Bronchial epithelial cell (primary cell): Measurements from ENCODE around the gene CELF2. TPM values are rescaled to one million over a fixed set of nuclear protein-coding genes. Genes with fewer than 3 reads are reported as not detected.

Experiments
- DNase-seq: peaks from one replicate; pipeline ENCODE4 v3.0.0-alpha.2; 2010; ENCODE audit warnings: low read depth
- FAIRE-seq: peaks from 2 replicates; lab custom pipeline; 2011; peaks lifted over from hg19 to GRCh38; lab: Jason Lieb, UNC
- H3K27me3 ChIP-seq: 2 replicates; pipeline ENCODE4 v1.5.1; 2011; ENCODE audit warnings: low read length; ENCODE audit not compliant: control insufficient read depth, insufficient read depth
- H3K36me3 ChIP-seq: 2 replicates; pipeline ENCODE4 v1.5.1; 2011; ENCODE audit warnings: low read length; ENCODE audit not compliant: control insufficient read depth, insufficient read depth
- H3K4me3 ChIP-seq: 2 replicates; pipeline ENCODE4 v1.5.1; 2011; ENCODE audit warnings: mild to moderate bottlenecking, low read depth, low read length, control low read depth
- total RNA-seq: library from RNA; depleted of rRNA; stranded (reverse); fragments of >200 nt; gene quantifications from 2 replicates; pipeline ENCODE4 v1.2.1, GENCODE V29; 2014
- TF ChIP-seq, protein P1 (sequence below): IDR thresholded peaks from 2 replicates; pipeline ENCODE4 v1.5.1; 2011; ENCODE audit warnings: mild to moderate bottlenecking, moderate library complexity, low read length, control low read depth, inconsistent platforms; ENCODE audit not compliant: insufficient read depth, severe bottlenecking

Gene CELF2
- total RNA-seq, 1 donor from 2014 or later = 2.1 TPM

DNA sequence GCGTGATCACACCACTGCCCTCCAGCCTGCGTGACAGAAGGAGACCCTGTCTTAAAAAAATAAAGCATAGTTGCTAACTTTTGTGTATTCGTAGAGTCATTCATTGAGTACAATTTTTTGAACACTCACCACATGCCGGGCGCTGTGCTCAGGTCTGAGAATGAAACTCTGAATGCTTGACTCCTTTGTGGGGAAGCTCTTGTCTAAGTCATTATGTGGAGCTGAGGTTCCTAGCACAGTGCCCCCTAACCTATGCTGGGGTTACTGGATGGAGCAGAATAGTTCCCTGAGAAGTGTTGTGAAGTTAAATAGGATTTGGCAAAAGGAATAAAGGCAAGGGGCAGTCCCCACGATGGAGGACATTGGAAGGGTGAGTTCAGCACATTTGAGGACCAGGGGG lies 123.3 kb downstream of the CELF2 start:
- no peak for FAIRE-seq
- TF ChIP-seq, protein P1, sequence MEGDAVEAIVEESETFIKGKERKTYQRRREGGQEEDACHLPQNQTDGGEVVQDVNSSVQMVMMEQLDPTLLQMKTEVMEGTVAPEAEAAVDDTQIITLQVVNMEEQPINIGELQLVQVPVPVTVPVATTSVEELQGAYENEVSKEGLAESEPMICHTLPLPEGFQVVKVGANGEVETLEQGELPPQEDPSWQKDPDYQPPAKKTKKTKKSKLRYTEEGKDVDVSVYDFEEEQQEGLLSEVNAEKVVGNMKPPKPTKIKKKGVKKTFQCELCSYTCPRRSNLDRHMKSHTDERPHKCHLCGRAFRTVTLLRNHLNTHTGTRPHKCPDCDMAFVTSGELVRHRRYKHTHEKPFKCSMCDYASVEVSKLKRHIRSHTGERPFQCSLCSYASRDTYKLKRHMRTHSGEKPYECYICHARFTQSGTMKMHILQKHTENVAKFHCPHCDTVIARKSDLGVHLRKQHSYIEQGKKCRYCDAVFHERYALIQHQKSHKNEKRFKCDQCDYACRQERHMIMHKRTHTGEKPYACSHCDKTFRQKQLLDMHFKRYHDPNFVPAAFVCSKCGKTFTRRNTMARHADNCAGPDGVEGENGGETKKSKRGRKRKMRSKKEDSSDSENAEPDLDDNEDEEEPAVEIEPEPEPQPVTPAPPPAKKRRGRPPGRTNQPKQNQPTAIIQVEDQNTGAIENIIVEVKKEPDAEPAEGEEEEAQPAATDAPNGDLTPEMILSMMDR = no peak
- H3K36me3 ChIP-seq = no peaks in the 10 kb centered on the region

DNA sequence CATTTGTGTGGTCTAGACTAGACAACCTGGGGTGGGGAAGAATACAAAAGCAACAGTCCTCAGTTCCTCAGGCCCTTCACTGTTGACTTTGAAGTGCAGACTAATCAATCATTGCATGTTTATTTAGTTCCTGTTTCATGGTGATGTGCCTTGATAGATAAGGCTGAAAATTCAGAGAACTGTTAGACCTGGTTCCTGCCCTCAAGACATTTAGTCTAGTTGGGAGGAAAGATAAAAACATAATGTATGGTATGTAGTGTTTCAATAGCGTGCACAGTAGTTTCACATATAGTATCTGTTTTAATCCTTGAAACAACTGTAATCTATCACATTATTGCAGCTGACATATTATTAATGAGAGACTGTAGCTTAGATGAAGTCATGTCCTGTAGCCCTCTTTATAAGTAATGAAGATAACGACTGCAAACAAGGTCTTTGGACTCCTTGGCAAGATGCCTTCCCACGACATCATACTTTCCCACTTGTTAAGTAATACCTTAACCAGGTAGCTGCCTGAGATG lies 124.0 kb downstream of the CELF2 start:
- DNase-seq (no peak), FAIRE-seq (no peak)
- TF ChIP-seq, protein P1 = no peak
- Histone ChIP-seq H3K4me3 (no peak overlapping the region), H3K36me3 (no peaks in the 10 kb centered on the region), H3K27me3 (no peaks in the 10 kb centered on the region)

More for the DNA sequence above, 123.3 kb downstream of the CELF2 start:
- H3K4me3 ChIP-seq = no peak overlapping the region
- DNase-seq = no peak
- no peaks in the 10 kb centered on the region for H3K27me3 ChIP-seq

DNA sequence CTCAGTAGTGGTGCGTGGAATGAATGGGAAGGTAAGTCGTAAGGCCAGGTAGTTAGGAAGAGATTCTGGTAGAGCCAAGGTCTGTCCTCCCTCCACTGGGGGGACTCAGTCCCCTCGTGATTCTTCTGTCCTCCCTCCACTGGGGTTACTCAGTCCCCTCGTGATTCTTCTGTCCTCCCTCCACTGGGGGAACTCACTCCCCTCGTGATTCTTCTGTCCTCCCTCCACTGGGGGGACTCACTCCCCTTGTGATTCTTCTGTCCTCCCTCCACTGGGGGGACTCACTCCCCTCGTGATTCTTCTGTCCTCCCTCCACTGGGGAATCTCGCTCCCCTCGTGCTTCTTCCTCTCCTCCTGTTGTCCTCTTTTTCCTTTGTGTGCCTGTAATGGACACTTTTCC lies 125.1 kb downstream of the CELF2 start:
- Histone ChIP-seq H3K27me3 (no peaks in the 10 kb centered on the region), H3K36me3 (no peaks in the 10 kb centered on the region), H3K4me3 (no peak overlapping the region)
- TF ChIP-seq, protein P1 = no peak
- FAIRE-seq (peak; percentile 47), DNase-seq (no peak)

DNA sequence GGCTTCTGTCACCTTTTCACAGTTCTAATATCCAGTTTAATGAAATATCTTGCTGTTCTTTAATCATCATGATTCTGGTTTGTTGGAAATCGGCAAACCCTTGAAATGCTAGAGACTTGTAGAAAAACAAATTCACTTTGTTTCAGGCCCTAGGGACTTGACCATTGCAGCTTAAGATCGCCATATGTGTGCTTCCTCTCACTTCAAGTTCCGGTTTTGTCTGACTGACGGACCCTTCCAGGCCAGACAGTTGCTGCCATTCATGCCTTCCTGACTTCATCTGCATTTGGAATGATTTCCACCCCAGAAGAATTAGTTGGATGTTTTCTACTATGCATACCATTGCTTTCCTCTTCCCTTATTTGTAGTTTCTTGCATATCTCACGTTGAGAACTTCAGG lies 125.6 kb downstream of the CELF2 start:
- no peak for DNase-seq
- FAIRE-seq = no peak
- no peak overlapping the region for H3K4me3 ChIP-seq
- TF ChIP-seq, protein P1 = no peak
- H3K27me3 ChIP-seq = no peaks in the 10 kb centered on the region
- no peaks in the 10 kb centered on the region for H3K36me3 ChIP-seq

DNA sequence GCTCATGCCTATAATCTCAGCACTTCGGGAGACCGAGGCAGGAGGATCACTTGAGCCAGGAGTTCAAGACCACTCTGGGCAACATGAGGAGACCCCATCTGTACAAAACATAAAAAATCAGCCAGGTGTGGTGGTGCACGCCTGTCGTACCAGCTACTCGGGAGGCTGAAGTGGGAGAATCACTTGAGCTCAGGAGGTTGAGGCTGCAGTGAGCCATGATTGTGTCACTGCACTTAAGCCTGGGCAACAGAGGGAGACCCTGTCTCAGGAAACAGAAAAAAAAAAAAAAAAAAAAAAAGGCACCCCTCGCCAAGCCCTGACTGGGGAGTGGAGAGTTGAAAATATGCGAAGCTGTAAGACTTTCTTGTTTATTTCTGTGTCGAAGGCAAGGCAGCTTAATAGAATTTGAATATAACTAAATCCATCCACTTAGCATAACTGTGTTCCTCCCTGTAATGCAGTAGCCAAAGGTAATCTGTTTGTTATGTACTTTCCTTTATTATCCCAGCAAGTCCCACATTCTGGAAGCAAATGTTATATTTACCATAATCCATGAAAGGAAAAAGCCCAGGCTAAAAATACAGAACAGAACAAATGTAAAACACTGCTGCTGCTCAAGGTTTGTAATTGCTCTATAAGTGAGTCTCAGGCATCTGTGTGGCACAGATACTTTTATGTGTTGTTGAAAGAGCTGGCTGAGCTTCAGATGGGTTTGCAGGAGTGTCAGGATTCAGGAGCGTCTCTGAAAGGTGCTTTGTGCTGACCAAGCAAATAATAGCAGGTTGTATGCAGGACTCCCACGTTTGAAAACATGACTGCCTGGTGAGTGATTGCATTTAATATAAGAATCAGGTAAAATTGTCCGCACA lies 127.2 kb downstream of the CELF2 start:
- Histone ChIP-seq H3K27me3 (no peaks in the 10 kb centered on the region), H3K36me3 (no peaks in the 10 kb centered on the region), H3K4me3 (no peak overlapping the region)
- DNase-seq (no peak), FAIRE-seq (no peak)
- TF ChIP-seq, protein P1 = no peak
